ENCODE data around the gene ARHGEF11.

ARHGEF11 gene

GRCh38 chr1:156908541-156908940, 137.0 kb downstream of the ARHGEF11 start:
- H3K79me1 ChIP-seq (ENCODE audit: low read depth, low read length): peaks cover 3% of the 10 kb centered on the region
- H2BK120ac ChIP-seq (ENCODE audit: low read depth, low read length): no peak overlapping the region
- H3K4me1 ChIP-seq (ENCODE audit: control insufficient read depth in 2 of 2, insufficient read depth in 1 of 2, low read depth in 1 of 2, low read length in 2 of 2): peaks cover 3 to 5% of the 10 kb centered on the region in 2 donors
- H2AK5ac ChIP-seq (ENCODE audit: low read depth, low read length): peak overlapping the region; percentile 81
- no peak for DNase-seq (ENCODE audit: low spot score)
- no peak overlapping the region for H3K23ac ChIP-seq (ENCODE audit: low read depth, low read length, poor library complexity)
- no peaks in the 10 kb centered on the region for H3K36me3 ChIP-seq (replicated peaks in 1 of 2; ENCODE audit: control insufficient read depth in 2 of 2, insufficient read depth in 2 of 2, low read length in 2 of 2)
- H2BK5ac ChIP-seq (ENCODE audit: low read length): no peak overlapping the region
- H3K9ac ChIP-seq (ENCODE audit: low read depth, low read length, poor library complexity): peak overlapping the region; percentile 60
- peak overlapping the region in 1 of 2 donors; percentile 28 for H3K4me3 ChIP-seq (ENCODE audit: low read length in 2 of 2)
- peak overlapping the region; percentile 53 for H3K4ac ChIP-seq (ENCODE audit: low read length)
- H3K4me2 ChIP-seq (ENCODE audit: insufficient read depth, low read length, poor library complexity, severe bottlenecking): no peak overlapping the region
- no peak overlapping the region for H3K14ac ChIP-seq (ENCODE audit: low read length)
- peaks cover 0 to 6% (median 4%) of the 10 kb centered on the region in 3 experiments for H3K27me3 ChIP-seq (ENCODE audit: control insufficient read depth in 3 of 3, insufficient read depth in 3 of 3, low read depth in 1 of 3, low read length in 3 of 3)
- peaks cover 0 to 3% of the 10 kb centered on the region in 2 donors for H3K9me3 ChIP-seq (replicated peaks in 1 of 2; ENCODE audit: control insufficient read depth in 2 of 2, insufficient read depth in 1 of 2, low read depth in 1 of 2, low read length in 2 of 2)
- H2BK12ac ChIP-seq (ENCODE audit: low read length): no peak overlapping the region
- no CpG with 5 or more reads among the region's 29 CpGs for WGBS, 2 donors (ENCODE audit: extremely low coverage in 2 of 2, insufficient read length in 2 of 2, insufficient replicate concordance in 1 of 2)
- H3K18ac ChIP-seq (ENCODE audit: low read length): peak overlapping the region; percentile 28
- H2BK15ac ChIP-seq (ENCODE audit: low read length): peak overlapping the region; percentile 67
- H4K8ac ChIP-seq (ENCODE audit: low read depth, low read length): peak overlapping the region; percentile 86
- H4K91ac ChIP-seq (ENCODE audit: low read depth, low read length, poor library complexity): no peak overlapping the region
- no peak overlapping the region for H2AFZ ChIP-seq (ENCODE audit: low read length)
- H3K27ac ChIP-seq (replicated peaks; ENCODE audit: low read length): no peak overlapping the region

GRCh38 chr1:156906206-156906906, 139.2 kb downstream of the ARHGEF11 start:
- H3K79me1 ChIP-seq (ENCODE audit: low read depth, low read length): no peaks in the 10 kb centered on the region
- H2BK15ac ChIP-seq (ENCODE audit: low read length): peak overlapping the region; percentile 49
- peak overlapping the region; percentile 11 for H2BK5ac ChIP-seq (ENCODE audit: low read length)
- no CpG with 5 or more reads among the region's 16 CpGs for WGBS, 2 donors (ENCODE audit: extremely low coverage in 2 of 2, insufficient read length in 2 of 2, insufficient replicate concordance in 1 of 2)
- no peak overlapping the region for H3K14ac ChIP-seq (ENCODE audit: low read length)
- no peak for DNase-seq (ENCODE audit: low spot score)
- peaks cover 0 to 8% of the 10 kb centered on the region in 2 donors for H3K4me1 ChIP-seq (ENCODE audit: control insufficient read depth in 2 of 2, insufficient read depth in 1 of 2, low read depth in 1 of 2, low read length in 2 of 2)
- peak overlapping the region; percentile 6 for H4K8ac ChIP-seq (ENCODE audit: low read depth, low read length)
- H3K27ac ChIP-seq (replicated peaks; ENCODE audit: low read length): no peak overlapping the region
- H3K4me3 ChIP-seq (ENCODE audit: low read length in 2 of 2): no peak overlapping the region
- no peaks in the 10 kb centered on the region for H3K36me3 ChIP-seq (replicated peaks in 1 of 2; ENCODE audit: control insufficient read depth in 2 of 2, insufficient read depth in 2 of 2, low read length in 2 of 2)
- peak overlapping the region; percentile 77 for H3K18ac ChIP-seq (ENCODE audit: low read length)
- H3K9ac ChIP-seq (ENCODE audit: low read depth, low read length, poor library complexity): peak overlapping the region; percentile 44
- H2BK120ac ChIP-seq (ENCODE audit: low read depth, low read length): no peak overlapping the region
- peaks cover 0 to 10% (median 2%) of the 10 kb centered on the region in 3 experiments for H3K27me3 ChIP-seq (ENCODE audit: control insufficient read depth in 3 of 3, insufficient read depth in 3 of 3, low read depth in 1 of 3, low read length in 3 of 3)
- no peak overlapping the region for H3K4me2 ChIP-seq (ENCODE audit: insufficient read depth, low read length, poor library complexity, severe bottlenecking)
- no peak overlapping the region for H2AFZ ChIP-seq (ENCODE audit: low read length)
- no peak overlapping the region for H3K4ac ChIP-seq (ENCODE audit: low read length)
- H3K23ac ChIP-seq (ENCODE audit: low read depth, low read length, poor library complexity): peak overlapping the region; percentile 67
- H2AK5ac ChIP-seq (ENCODE audit: low read depth, low read length): peak overlapping the region; percentile 63
- no peak overlapping the region for H2BK12ac ChIP-seq (ENCODE audit: low read length)
- no peak overlapping the region for H4K91ac ChIP-seq (ENCODE audit: low read depth, low read length, poor library complexity)
- H3K9me3 ChIP-seq (replicated peaks in 1 of 2; ENCODE audit: control insufficient read depth in 2 of 2, insufficient read depth in 1 of 2, low read depth in 1 of 2, low read length in 2 of 2): peaks cover 0 to 3% of the 10 kb centered on the region in 2 donors

- H3K4me2 ChIP-seq (ENCODE audit: insufficient read depth, low read length, poor library complexity, severe bottlenecking): no peak overlapping the region
- DNase-seq (ENCODE audit: low spot score): no peak
- no peak overlapping the region for H3K23ac ChIP-seq (ENCODE audit: low read depth, low read length, poor library complexity)
Measured at GRCh38 chr1:156905651-156906050, 139.9 kb downstream of the ARHGEF11 start.

GRCh38 chr1:156905176-156905575, 140.4 kb downstream of the ARHGEF11 start:
- H3K9me3 ChIP-seq (replicated peaks in 1 of 2; ENCODE audit: control insufficient read depth in 2 of 2, insufficient read depth in 1 of 2, low read depth in 1 of 2, low read length in 2 of 2): peaks cover 0 to 3% of the 10 kb centered on the region in 2 donors
- H3K14ac ChIP-seq (ENCODE audit: low read length): peak overlapping the region; percentile 71
- no peak overlapping the region for H2BK120ac ChIP-seq (ENCODE audit: low read depth, low read length)
- H2BK15ac ChIP-seq (ENCODE audit: low read length): peak overlapping the region; percentile 58
- no peak overlapping the region for H3K4me3 ChIP-seq (ENCODE audit: low read length in 2 of 2)
- H3K27me3 ChIP-seq (ENCODE audit: control insufficient read depth in 3 of 3, insufficient read depth in 3 of 3, low read depth in 1 of 3, low read length in 3 of 3): peaks cover 0 to 14% (median 0%) of the 10 kb centered on the region in 3 experiments
- DNase-seq (ENCODE audit: low spot score): no peak
- peaks cover 0 to 5% of the 10 kb centered on the region in 2 donors for H3K4me1 ChIP-seq (ENCODE audit: control insufficient read depth in 2 of 2, insufficient read depth in 1 of 2, low read depth in 1 of 2, low read length in 2 of 2)
- peak overlapping the region; percentile 41 for H2BK12ac ChIP-seq (ENCODE audit: low read length)
- no peaks in the 10 kb centered on the region for H3K36me3 ChIP-seq (replicated peaks in 1 of 2; ENCODE audit: control insufficient read depth in 2 of 2, insufficient read depth in 2 of 2, low read length in 2 of 2)
- peak overlapping the region; percentile 37 for H3K4ac ChIP-seq (ENCODE audit: low read length)
- no peak overlapping the region for H3K4me2 ChIP-seq (ENCODE audit: insufficient read depth, low read length, poor library complexity, severe bottlenecking)
- H4K91ac ChIP-seq (ENCODE audit: low read depth, low read length, poor library complexity): peak overlapping the region; percentile 53
- no peak overlapping the region for H2AFZ ChIP-seq (ENCODE audit: low read length)
- H2BK5ac ChIP-seq (ENCODE audit: low read length): no peak overlapping the region
- no peak overlapping the region for H3K27ac ChIP-seq (replicated peaks; ENCODE audit: low read length)
- no peaks in the 10 kb centered on the region for H3K79me1 ChIP-seq (ENCODE audit: low read depth, low read length)
- no CpG with 5 or more reads among the region's 16 CpGs for WGBS, 2 donors (ENCODE audit: extremely low coverage in 2 of 2, insufficient read length in 2 of 2, insufficient replicate concordance in 1 of 2)
- no peak overlapping the region for H3K23ac ChIP-seq (ENCODE audit: low read depth, low read length, poor library complexity)
- H3K18ac ChIP-seq (ENCODE audit: low read length): no peak overlapping the region
- peak overlapping the region; percentile 43 for H4K8ac ChIP-seq (ENCODE audit: low read depth, low read length)
- H3K9ac ChIP-seq (ENCODE audit: low read depth, low read length, poor library complexity): no peak overlapping the region
- peak overlapping the region; percentile 56 for H2AK5ac ChIP-seq (ENCODE audit: low read depth, low read length)

More at GRCh38 chr1:156905651-156906050, 139.9 kb downstream of the ARHGEF11 start:
- Histone ChIP-seq H2BK15ac (ENCODE audit: low read length) (no peak overlapping the region), H3K4me3 (ENCODE audit: low read length in 2 of 2) (no peak overlapping the region), H3K36me3 (replicated peaks in 1 of 2; ENCODE audit: control insufficient read depth in 2 of 2, insufficient read depth in 2 of 2, low read length in 2 of 2) (no peaks in the 10 kb centered on the region), H3K27me3 (ENCODE audit: control insufficient read depth in 3 of 3, insufficient read depth in 3 of 3, low read depth in 1 of 3, low read length in 3 of 3) (peaks cover 0 to 14% (median 2%) of the 10 kb centered on the region in 3 experiments), H3K18ac (ENCODE audit: low read length) (peak overlapping the region; percentile 8), H3K4me1 (ENCODE audit: control insufficient read depth in 2 of 2, insufficient read depth in 1 of 2, low read depth in 1 of 2, low read length in 2 of 2) (peaks cover 0 to 8% of the 10 kb centered on the region in 2 donors), H2BK12ac (ENCODE audit: low read length) (no peak overlapping the region), H3K27ac (replicated peaks; ENCODE audit: low read length) (no peak overlapping the region), H2AK5ac (ENCODE audit: low read depth, low read length) (peak overlapping the region; percentile 63), H2AFZ (ENCODE audit: low read length) (no peak overlapping the region), H4K91ac (ENCODE audit: low read depth, low read length, poor library complexity) (no peak overlapping the region), H3K14ac (ENCODE audit: low read length) (peak overlapping the region; percentile 71), H3K4ac (ENCODE audit: low read length) (no peak overlapping the region), H3K9me3 (replicated peaks in 1 of 2; ENCODE audit: control insufficient read depth in 2 of 2, insufficient read depth in 1 of 2, low read depth in 1 of 2, low read length in 2 of 2) (peaks cover 0 to 3% of the 10 kb centered on the region in 2 donors), H3K9ac (ENCODE audit: low read depth, low read length, poor library complexity) (no peak overlapping the region), H4K8ac (ENCODE audit: low read depth, low read length) (no peak overlapping the region), H3K79me1 (ENCODE audit: low read depth, low read length) (no peaks in the 10 kb centered on the region), H2BK5ac (ENCODE audit: low read length) (no peak overlapping the region), H2BK120ac (ENCODE audit: low read depth, low read length) (no peak overlapping the region)
- no CpG with 5 or more reads among the region's 4 CpGs for WGBS, 2 donors (ENCODE audit: extremely low coverage in 2 of 2, insufficient read length in 2 of 2, insufficient replicate concordance in 1 of 2)

Data from neuronal stem cell (in vitro differentiated cells).